HG03469 (cell line): ENCODE data around the gene MLPH.
"Not testable (repeated sequence)": the region's sequence is repeated elsewhere in the genome, so short reads cannot be mapped to it uniquely, and the experiment has no call there.

Experiments used
- ATAC-seq: cut with Tn5 transposase; IDR thresholded peaks from one replicate; pipeline ENCODE4 v1.9.1; 2021; ENCODE audit warnings: mild to moderate bottlenecking, moderate library complexity, moderate number of reproducible peaks; ENCODE audit not compliant: unreplicated experiment

MLPH gene

DNA sequence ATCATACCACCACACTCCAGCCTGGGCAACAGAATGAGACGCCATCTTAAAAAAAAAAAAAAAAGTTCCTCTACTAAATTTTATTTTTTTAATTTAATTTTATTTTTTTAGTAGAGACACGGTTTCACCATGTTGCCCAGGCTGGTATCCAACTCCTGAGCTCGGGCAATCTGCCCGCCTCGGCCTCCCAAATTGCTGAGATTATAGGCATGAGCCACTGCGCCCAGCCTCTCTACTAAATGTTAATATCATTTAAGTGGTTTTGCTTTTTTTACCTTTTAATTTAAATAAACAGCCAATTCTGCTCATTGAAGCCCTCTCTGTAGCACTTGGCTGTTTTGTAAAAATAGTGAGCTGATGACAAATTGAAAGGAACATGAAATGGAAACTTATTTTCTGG is 94.3 kb downstream of the MLPH start:
- ATAC-seq, result no peak

DNA sequence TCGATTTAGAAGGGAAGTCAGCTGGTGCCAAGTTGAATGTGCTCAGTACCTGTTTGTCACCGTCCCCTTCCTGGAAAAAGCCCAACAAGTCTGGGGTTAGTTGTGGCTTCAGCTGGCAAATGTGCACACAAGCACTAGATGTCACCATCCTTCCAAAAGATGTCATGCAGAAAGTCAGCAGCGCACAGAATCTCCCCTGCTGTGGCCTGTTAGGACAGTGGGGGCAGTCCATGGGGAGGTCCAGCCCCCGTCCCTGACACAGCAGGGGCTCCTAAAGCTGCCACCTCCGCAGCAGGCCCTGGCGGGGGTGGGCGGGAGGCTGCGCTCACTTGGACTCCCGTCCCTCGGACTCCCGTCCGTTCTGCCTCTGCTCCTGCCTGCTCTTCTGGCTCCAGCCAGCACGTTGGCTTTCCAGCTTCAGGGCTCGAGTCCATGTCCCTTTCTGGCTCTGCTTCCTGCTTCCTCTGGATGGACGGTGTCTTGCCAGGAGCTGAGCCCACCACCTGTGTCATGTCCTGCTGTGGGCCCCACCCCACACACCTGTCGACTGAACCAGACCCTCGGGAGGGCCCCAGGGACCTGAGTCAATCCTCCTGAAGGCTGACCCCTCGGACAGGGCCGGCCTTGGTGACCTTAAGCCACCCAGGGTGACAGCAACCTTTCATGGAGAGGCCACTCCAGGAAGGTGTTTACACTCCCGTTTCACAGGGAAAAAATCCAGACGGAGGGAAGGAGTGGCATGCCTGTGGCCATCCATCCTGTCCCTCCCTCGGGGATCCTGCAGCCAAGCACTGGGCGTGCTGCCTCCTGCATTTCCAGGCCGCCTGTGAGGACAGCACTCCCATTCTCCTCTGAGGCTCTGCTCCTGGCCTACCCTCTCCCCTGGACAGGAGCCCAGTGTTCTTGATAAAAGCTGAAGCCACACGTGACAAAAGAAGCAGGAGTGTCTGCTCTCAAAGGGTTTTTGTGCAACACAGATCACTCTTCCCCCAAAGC is 95.0 kb downstream of the MLPH start:
- no peak for ATAC-seq

DNA sequence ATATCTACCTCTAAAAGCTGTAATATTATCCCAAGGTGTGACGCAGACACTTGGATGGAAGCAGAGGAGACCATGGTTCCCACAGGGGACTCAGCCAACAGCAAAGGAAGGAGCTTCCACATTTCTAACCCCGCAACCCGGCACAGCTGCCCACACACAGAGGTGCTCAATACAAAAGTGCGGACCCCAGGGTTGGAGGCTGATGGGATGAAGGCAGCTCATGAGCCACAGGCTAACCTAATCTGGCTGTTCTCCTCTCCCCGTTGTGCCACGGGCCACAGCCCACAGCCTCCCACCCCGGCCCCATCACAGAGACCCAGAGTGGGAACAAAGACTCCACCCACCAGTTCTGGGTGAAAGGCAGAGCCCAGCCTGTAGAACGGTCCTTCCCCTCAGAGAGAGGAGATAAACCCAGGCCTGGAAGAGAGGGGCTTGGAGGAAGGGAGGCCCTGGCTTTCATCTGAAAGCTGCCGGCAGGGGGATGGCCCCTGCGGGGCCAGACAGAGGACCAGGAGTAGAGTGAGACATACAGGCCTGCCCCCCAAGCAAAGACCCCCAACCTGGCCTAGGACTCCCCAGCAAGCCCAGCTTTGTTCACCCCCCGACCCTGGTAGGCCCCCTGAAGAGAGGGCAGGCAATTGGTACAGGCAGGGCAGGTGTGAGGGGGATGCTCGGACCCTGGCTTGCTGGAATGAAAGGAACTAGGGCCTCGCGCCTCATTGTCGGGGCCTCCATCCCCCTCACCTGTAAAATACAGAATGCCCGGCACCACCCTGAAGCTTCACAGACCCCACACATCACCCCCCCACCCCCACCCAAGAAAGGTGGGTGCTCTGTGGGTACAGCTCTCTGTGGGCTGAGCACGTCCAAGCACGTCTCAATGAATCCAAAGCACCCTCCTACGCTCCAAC is 96.6 kb downstream of the MLPH start:
- no peak for ATAC-seq

DNA sequence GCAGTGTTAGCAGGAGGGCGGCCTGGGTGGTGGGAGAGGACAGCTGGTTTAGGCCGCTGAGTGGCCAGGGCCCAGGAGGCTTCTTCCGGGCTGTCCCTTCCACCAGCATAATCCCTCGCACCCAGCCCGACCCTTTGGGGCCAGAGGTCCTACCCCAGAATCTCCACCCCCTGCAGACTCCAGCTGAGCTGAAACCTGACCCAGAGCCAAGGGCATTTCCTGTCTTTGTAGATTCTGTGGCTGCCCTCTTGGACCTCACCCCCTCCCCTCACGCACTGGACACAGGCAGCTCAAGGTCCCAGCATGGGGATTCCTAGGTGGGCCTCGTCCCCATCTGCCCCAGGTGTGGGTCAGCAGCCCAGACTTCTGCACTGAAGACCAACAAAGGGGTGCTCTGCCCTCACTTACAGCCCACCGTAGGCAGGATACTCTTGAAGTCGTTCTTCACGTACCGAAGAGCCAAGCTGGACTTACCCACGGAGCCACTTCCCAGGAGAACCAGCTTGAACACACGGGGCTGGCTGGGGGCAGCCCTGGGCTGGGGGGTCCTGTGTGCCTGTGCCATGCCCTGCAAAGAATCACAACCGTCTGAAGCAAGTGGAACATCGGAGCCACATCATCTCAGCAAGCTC is 98.7 kb downstream of the MLPH start:
- no peak for ATAC-seq

DNA sequence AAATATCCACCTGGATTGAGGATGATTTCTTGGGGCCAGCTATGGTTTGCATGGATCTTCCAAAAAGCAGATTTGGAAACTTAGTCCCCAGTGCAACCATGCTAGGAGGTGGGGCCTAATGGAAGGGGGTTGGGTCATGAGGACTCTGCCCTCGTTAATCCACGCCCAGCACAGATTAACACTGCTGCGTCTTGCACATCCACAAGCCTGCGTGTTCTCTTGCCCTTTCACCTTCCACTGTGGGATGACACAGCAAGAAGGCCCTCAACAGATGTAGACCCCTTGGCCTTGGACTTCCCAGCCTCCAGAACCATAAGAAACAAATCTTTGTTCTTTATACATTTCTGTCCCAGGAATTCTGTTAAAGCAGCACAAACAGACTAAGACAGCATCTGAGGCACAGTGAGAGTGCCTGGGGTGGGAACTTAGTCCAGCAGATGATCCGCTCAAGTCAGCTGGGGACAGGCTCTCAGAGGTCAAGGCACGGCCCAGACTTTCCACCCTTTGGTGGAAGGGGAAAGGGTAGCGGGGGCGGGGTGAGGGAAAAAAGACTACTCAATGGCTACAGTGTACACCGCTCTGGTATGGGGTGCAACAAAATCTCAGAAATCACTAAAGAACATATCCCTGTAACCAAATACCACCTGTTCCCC is 101.1 kb downstream of the MLPH start:
- no peak for ATAC-seq

DNA sequence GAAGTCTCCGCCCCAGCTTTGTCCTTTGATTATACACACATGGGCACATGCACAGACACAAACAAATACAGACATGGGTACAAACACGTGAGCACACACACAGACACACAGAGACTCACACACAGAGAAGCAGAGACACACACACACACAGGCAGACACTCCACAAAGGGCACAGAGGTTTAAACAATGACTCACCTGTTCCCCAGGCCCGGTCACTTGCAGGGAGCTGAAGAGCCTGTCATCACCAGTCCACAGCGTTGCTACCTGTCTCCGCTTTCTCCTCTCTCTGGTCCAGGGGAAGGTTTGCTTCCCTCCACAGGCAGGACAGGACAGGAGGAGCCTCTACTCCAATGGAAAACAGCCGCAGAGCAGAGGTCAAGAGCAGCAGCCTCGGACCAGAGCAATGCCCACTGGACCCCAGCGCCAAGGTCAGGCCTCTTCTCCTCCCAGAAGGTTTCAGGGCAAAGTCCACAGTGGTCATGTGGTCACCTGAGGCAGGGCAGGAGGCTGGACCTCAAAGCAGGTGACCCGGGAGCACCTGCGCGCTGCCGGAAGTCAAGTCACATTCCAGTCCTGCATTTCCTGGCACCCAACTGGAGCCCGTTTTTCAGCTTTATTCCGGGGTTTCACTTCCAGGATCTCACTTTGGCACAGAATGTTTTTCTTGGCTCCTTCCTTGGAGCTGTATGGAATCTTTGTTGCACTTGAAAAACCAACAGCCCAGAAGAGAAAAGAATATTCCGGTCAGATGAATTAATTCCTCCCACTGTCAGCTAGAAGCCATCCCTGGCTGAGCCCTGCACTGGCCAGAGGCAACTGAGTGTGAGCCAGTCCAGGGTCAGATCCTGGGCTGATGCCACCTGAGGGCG is 103.5 kb downstream of the MLPH start, which contains the start of gene RAB17:
Gene RAB17 (minus strand): TSS at position 463 of the 869 bp plus-strand sequence. CDS start 4,580 bp downstream, outside the sequence.
- no peak for ATAC-seq

DNA sequence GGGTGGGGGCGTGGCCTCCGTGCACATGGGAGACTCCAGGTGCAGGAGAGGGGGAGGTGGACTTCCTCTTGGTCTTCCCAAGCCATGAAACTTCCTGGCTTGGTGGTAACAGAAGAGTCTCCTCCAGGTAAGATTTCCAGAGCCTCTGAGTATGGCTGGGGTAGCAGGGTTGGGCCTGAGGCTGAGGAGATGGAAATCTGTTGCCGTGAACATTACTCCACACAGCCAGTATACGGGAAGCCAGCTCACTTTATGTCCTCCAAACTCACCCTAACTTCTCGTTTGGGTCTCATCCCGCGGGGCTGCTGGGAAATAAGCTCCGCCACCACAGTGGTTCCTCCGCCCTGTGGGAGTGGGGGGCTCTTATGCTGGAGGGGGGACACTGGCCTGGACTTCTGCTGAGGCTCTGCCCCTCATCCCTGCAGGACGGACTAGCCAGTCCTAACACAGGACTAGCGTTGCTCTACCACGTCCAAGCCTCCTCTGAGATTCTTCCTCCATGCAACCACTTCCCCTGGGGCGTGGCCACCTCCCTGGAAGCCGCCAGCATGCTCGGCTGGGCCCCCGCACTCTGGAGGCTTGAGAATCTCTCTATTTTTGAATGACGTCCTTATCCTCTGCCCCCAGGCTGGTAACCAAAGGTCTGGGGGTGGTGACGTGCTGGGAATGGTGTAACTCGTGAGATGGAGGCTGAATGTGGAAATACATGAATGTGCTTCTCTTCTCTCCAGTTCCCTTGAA is 104.3 kb downstream of the MLPH start:
- no peak for ATAC-seq

DNA sequence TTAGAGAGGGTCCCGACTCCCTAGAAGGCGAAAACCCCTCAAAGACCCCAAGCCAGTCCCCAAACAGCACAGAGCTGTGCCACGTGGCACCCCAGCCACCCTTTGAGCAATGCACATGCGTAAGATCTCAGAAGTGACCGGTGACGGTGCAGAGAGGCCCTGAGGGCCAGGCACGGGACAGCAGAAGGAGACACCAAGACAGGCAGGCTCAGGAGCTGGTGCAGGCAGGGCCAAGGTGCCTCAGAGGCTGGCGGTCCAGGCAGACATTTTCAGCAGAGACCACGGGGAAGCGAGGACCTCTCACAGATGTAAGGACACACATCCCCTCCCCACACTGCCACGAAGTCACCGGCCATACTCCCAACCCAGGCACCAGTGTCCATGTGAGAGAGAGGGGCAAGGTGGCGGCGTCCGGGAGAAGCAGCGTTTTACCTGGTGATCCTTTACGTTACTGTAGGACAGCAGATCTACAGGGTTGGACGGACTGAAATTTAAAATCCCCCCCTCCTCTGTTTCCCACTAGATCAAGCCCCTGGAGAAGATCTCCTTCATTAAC is 105.5 kb downstream of the MLPH start:
- ATAC-seq, result no peak

DNA sequence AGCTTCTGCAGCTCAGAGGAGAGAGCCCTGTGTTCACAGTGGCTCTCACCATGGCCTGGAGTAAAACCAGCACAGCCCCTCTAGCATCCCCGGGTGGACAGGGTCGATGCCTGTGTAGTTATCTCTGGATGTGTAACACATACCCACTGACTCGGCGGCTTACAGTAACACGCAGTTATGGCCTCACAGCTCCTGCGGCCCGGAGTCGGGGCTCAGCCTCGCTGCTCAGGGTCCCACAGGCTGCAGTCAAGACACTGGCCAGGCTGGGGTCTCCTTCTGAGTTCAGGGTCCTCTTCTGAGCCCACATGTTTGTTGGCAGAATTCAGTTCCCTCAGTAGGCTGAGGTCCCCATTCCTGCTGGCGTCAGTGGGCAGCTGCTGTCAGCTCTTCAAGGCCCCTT is 106.0 kb downstream of the MLPH start:
- no peak for ATAC-seq

DNA sequence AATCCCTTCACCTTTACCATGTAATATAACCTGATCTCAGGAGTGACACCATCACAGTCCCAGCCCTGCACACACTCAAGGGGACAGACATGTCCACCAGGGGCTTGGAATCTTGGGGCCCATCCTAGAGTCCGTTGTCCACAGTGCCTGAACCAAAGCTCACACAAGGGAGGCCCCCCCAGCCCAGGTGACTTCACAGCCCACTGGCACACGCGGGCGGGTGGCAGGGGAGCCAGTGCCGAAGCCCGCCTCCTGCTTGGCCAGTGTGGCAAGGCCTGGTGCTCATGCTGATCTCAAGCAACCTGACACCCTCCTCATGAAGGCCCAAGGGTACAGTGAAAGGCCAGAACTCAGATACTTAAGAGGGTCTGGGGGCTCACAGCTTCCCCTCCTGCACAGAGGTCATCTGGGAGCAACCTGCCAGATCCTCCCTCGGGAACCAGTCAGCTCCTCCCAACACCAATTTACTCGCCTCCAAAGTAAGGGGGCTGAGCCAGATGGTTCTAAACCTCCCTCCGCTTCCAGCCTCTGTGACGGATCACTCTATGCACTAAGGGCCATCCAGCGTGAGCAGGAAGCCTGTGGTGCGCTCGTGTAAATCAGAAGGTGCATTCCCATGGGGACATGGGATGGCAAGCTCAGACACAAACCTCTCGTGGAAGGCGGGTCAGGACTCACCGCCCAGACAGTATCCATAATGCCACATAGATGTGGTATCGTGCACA is 106.7 kb downstream of the MLPH start:
- no peak for ATAC-seq

DNA sequence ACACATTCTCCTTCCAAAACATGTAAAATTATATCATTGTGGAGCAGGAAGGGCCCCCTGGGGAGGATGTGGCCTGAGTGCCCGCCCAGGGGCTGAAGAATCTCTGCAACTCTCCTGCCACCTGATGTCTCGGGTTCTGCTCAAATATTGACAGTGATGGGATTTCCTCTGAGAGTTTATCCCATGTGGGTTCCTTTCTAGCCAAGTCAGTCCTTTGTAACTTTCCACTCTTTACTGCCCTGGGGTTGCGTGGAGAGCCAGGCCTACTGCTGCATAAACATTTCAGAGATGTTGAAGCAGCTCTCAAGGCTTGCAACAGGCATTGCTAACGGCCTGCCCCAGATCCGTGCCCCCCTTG is 107.4 kb downstream of the MLPH start:
- ATAC-seq, result no peak

DNA sequence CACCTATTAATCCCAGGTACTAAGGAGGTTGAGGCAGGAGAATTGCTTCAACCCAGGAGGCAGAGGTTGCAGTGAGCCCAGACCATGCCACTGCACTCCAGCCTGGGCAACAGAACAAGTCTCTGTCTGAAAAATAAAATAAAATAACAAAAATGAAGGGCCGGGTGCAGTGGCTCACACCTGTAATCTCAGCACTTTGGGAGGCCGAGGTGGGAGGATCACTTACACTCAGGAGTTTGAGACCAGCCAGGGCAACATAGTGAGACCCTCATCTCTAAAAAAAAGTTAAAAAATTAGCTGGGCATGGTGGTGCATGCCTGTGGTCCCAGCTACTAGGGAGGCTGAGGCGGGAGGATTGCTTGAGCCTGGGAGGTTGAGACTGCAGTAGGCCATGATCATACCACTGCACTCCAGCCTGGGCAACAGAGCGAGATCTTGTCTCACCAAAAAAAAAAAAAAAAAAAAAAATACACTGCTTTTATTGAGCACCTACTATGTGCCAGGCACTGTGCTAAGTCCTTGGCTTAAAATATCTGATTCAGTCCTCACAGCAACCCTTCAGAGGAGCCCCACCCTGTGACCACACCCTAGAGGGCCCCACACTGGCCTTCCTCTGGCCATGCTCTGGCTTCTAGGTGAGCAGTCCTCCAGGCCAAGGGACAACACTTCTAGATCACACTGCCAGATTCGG is 108.9 kb downstream of the MLPH start:
- ATAC-seq, result not testable (repeated sequence)

DNA sequence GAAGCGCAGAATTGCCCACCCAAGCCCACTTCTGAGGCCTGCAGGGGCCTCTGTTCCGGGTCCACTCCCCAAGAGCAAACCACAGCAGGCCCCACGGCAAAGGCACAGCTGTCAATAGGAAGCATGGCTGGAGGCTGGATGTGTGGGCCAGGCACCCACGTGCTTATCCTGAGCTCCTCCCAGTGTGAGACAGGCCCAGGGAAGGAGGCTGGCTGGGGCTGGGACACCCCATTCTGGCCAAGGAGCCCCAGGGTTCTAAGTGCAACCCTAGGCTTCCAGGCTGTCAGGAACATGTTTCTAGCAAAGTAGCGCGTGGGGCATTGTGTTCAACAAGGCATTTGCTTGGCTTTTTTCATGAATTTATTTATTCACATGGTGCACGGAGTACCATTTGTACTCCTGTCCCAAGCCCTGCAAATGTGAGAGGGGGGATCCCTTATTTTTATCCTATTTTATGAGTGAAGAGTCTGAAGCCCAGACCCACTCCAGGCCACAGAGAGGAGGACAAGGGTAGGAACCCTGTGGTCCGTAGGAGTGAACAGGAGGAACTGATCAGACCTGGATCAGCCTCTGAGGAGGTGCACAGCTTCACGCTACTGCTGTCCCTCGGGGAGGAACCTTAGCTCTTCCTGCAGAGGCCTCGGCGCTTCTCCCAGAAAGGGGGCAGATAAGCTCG is 109.6 kb downstream of the MLPH start:
- no peak for ATAC-seq

DNA sequence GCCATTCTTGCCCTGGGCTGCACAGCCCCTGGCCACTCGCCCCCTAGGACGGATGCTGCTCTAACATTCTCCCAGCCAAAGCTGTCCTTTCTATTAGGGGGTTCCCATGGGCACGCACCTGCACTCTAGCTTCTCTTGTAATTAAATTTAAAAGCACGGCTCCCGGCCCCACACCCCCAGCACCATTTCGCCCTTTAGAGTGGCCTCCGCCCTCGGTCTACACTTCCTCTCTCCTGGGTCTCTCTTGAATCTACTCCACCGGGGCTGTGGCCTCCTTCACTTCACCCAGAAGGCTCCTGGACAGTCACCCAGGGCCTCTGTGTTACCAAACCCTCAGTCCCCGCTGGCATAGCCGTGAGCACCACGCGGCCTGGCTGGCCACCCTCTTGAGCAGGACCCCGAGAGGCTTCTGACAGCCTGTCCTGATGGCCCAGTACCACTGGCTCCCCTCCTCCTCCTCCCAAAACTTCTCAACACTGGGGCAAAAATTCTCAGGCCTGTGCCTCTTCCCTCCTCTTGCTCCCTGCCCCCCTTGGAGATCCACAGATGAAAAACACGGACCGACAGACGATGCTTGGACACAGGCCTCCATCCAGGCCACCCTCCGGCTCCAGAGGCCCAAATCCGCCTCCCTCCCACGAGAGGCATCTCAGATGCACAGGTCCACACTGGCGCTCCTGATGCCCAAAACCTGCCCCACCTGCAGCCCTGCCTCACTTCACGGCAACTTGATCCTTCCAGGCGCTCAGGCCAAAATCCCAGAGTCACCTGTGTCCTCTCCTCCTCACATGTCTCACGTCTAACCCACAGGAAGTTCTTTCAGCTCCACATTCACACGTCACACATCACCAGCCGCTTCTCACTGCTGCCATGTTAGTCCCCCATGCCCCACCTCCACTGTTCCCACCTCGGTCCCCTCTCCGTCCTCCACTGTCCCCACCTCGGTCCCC is 110.4 kb downstream of the MLPH start:
- no peak for ATAC-seq

DNA sequence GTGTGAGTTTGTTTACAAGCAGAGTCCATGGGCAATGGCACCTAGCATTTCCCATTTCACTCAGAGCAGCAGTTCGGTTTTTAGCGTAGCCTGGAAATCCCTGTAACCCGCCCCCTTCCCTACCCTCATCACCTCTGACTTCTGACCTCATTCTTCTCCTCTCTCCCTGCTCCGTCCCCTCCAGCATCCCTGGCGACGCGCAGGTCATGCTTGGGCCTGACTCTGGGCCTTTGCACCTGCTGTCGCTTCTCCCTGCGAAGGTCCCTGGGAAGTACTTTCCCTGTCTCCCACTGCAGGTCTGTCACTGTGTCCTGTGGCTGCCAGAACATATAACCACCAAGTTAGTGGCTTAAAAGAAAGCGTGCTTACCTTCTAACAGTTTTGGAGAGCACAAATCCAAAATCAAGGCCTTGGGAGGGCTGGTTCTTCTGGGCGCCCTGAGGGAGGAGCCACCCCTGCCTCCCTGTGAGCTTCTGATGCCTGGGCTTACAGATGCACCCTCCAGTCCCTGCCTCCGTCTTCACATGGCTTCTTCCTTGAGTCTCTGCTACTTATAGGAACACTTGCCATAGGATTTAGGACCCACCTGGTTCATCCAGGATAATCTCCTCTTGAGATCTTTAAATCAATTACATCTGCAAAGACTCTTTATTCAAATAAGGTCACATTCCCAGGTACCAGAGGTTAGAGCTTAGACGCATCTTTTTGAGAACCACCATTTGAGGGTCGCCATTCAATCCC is 111.6 kb downstream of the MLPH start:
- no peak for ATAC-seq
